HG02763 (cell line): ENCODE results near the gene TSHB.

Experiments
- ATAC-seq: cut with Tn5 transposase; IDR thresholded peaks from one replicate; pipeline ENCODE4 v1.9.1; 2021; ENCODE audit warnings: mild to moderate bottlenecking, moderate library complexity; ENCODE audit not compliant: unreplicated experiment

The TSHB gene

DNA sequence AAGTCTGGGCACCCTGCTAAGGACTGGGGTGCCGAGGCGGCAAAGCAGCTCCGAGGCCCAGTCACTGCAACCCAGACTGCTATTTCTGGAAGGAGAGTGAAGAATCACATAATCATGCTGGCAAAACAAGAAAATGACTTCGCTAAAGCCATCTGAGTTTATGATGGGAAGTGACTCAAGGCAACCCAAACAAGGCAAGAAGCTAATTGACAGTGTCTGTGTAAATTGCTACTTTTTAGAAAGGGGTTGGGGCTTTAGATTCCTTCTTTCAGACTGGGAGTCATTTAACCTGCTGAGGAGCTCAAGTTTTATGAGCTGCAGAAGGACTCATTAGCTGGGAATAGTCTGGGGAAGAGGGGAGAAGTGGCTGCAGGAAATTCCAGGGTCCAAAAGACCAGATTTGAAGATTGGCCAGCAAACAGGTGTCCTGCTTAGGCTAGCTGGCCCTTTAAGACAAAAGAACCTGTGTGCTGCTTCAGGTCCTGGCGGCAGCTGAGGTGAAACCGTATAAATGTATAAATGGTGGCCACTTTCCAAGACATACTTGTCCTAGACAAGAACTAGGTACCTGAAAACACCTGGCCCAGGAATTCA lies 28.1 kb downstream of the TSHB start:
- ATAC-seq, result no peak

DNA sequence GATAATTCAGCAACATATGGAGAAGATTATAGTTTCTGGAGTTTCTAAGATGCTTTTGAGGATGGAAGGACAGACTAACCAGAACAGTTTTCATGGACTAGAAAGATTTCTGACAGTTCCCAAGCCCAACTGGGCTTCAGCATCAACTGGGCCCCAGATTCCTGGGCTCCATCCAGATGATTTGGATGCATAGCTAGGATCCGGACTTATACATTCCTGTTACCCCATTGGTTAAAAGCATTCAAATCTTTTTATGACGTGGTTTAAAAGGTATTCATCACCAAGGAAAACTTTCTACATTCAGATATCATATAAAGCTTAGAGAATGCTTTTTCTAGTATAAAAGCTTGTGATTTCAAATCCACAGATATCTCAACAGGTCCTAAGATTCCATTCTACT lies 29.7 kb downstream of the TSHB start:
- no peak for ATAC-seq

GRCh38 chr1:115060501-115060900 lies 30.9 kb downstream of the TSHB start:
- no peak for ATAC-seq

DNA sequence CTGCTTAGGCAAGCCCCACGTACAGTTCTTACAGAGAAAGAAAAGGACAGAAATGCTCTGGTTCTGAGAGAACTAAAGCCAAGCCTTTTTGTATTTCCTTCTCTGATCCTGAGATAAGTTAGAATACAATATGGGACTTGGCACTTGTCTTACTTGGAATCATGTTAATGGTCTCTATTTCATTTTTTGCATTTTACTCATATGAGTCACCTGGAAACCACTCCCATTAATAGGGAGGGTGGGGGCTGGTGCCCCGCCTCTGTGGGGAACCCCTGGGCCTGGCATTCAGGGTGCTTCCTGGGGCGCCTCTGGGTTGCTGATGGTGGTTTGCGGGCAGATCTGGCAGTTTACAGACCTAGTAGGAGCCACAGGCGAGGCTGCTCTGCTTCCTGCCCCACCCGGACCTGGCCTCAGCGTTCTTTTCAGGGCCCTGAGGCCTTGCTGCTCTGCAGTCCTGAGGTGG lies 32.9 kb downstream of the TSHB start:
- peak; percentile 45 for ATAC-seq

- no peak for ATAC-seq
Measured at GRCh38 chr1:115063228-115063901, 33.7 kb downstream of the TSHB start.

- no peak for ATAC-seq
Measured at GRCh38 chr1:115064461-115064860, 34.8 kb downstream of the TSHB start.

DNA sequence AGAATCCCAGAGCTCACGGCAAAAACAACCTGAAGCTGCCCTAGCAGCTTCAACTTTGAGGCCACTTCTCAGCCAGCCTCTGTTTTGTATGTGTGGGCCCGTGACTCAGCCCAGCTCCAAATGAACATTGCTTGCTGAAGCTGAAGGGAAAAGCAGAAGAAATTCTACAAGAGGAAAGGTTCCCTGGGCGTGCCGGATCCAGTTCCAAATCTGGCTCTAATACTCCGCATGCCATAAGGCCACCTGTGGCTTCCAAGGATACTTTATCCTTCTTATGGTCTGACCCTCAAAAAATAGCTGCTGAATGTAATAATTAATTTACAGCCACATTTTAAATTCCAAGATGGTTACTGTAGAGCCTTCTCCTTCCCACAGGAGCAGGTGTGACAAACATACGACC lies 35.4 kb downstream of the TSHB start:
- ATAC-seq, result no peak

DNA sequence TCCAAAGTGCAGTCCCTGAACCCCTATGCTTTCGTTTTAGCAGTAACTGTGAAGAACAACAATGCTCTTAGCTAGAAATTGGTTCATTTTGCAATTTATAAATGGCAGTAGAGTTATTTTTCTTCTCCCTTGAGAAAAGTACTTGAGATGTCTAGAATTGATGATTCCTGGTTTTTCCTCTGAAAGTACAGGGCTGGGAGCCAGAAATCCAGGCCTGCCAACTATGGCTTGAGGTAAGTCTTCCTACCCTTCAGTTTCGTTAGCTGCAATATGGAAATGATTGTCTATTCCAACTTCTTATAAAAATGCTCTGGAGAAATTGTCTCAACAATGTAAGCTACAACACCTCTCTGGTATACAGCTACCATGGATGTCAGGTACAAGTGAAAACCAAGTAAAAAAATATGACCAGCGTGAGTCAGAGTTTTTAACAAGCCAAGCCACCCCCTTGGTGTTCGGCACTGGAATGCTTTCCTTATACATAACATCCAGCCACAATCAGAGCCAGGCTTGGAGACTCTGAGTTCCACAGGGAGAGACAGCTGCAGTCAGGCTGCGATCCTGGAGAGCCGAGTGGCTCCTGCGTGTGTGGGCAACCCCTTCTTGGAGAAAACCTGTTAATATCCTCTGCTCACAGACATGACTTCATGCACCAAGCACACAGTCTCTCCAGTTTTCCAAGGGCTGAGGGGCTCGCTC lies 37.7 kb downstream of the TSHB start:
- ATAC-seq, result no peak

DNA sequence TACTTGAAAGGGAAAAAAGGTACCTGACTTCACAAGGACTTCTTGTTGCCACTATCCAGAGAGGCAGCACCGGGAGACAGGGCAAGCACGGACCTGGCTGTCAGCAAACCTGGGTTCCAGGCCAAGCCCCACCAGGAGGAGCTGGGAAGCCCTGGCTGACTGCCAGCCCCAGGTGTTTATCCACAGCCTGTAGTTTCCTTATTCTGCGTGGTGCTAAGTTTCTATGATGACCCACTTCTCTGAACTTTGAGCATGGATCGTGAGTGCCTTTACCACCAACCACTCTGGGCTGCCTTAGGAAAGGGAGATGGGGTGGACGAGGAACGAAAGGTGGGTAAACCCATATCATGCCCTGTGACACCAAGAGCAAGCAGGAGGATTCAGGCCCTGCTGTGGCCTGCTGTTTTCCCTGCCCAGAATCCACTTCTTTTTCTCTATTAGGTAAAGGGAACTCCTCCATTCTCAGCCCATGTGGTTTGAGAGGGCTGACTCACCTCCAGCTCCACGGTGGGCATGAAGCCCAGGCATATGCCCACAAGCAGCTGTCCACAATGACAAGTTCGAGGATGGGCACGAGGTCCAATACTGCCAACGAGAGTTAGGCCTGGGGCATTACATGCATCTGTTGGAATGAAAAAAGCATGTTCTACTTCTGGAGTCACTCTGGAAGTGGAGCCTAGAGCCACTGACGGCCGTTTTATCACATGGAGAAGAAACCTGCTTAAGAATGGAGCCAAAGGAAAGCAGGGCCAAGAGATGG lies 39.4 kb downstream of the TSHB start:
- no peak for ATAC-seq

GRCh38 chr1:115069659-115070308 lies 40.2 kb downstream of the TSHB start:
- no peak for ATAC-seq

GRCh38 chr1:115071012-115071664 lies 41.5 kb downstream of the TSHB start:
- ATAC-seq, result no peak

GRCh38 chr1:115073298-115074087 lies 43.9 kb downstream of the TSHB start:
- no peak for ATAC-seq

DNA sequence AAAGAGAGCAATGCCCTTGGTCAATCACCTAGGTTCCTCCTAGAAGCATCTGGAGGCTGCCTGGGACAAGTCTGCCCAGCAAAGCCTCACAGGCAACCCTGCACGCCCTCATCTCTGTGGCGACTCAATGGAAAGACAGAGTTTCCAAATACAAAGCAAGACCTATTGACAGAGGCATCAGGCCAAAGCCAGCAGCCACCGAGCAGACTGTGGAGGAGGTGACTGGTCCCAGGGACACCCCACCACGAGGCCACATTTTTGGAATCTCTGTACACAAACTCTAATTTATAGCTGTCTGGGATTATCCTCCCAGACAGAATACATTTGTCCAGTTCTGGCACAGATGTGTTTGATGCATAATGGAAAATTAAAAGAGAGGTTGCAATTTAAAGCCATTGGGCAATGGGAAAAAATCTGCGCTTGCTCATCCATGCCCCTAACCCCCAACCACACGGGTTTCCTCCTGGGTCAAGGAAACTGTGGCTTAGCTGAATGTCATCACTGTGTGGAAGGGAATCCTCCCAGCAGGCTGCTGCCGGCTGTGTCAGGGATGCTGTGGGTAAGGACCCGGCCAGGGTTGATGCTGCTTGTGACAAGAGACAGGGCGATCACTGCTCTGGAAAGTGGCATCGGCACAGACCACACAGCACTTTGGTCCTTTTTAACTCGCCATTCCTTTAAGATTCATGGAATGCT lies 45.4 kb downstream of the TSHB start:
- ATAC-seq, result no peak

DNA sequence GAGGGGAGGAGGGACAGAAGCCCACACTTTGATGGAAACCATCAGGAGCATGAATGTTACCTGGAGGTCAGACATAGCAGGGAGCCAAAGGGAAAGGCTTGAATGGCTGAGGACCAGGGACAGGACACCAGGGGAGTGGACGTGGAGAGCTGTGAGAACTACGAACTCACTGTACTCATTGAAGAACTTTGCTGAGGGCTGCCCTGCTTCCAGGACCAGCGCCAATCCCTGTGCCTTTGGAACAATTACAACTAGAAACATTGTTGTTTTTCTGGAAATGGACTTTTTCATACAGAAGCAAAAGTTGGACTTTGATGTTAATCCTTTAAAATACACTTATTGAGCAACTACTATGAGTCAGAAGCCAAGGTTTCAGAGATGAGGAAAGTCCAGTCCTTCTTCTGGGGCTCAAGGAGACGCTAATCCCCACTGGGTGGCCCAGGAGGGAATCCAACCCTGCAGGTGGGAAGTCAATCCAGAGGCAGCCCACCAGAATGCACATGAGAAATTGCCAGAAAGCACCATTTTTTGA lies 46.8 kb downstream of the TSHB start:
- no peak for ATAC-seq

- ATAC-seq, result no peak
Measured at GRCh38 chr1:115077286-115077983, 47.8 kb downstream of the TSHB start.

- ATAC-seq, result no peak
Measured at GRCh38 chr1:115077984-115078330, 48.3 kb downstream of the TSHB start.

- ATAC-seq, result no peak
Measured at GRCh38 chr1:115078708-115079107, 49.1 kb downstream of the TSHB start.

- no peak for ATAC-seq
Measured at GRCh38 chr1:115082949-115083348, 53.3 kb downstream of the TSHB start.
